ENCODE results near the gene SMIM35.
"Not testable (repeated sequence)": the region's sequence is repeated elsewhere in the genome, so short reads cannot be mapped to it uniquely, and the experiment has no call there.

Gene SMIM35

DNA sequence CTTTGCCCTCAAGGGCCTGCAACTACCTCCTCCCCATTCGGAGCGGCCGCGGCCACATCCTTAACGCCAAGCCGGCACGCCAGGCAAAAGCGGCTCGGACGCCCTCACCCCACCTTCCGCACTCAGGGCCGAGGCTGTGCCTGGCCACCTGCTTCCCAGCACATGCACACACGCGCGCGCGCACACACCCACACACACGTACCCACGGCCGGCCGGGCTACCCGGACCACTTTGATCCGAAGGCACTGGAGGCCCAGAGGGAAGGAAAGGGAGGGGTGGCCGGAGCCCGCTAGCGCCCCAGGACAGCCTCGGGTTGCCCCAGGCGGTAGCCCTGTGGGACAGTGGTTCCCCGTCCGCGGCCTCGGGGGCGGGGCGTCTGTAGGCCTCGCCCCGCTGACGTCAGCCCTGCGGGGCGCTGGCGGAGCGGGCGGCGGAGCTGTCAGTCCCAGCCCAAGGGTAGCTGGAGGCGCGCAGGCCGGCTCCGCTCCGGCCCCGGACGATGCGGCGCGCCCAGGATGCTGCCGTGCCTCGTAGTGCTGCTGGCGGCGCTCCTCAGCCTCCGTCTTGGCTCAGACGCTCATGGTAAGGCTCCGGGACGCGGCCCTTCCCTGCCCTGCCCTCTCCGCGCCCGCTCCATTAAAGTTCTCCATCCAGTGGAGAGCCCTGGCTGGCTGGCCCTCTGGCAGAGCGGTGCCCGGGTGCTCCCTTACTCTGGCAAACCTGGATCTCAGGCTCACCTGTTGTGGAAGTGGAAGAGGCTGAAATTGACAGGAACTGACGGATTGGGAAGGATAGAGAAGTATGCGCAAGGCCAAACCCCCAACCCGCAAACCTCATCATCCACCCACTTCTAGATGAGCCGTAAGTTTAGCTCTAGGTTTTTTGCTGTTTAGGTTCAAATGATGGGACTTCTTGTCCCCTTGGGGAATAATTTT is 100.5 kb downstream of the SMIM35 start, which contains the start of gene IL10RA:
TSS of gene IL10RA (plus strand) at position 442 of the 935 bp plus-strand sequence. CDS start at position 516, 74 bp downstream.
- DNase-seq (ENCODE audit: low read depth, low spot score), result peak; percentile 43

DNA sequence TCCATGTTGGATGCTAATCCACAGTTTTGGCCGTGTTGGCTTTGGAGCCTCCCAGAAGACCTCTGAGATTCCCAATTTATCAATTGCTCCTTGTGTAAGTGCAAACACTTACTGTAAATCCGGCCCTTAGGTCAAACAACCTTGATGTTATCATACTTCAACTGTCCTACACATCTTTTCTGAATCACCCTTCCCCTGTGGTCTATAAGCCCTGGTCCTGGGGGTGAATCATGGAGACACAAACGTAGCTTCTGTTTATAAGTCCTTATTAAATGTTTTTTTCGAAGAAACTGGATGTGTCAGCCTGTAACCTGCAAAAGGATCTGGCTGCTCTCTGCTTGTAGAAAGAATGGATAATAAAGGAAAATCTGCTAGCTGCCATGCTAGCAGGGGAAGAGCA is 102.3 kb downstream of the SMIM35 start:
- no peak for DNase-seq (ENCODE audit: low read depth, low spot score)

DNA sequence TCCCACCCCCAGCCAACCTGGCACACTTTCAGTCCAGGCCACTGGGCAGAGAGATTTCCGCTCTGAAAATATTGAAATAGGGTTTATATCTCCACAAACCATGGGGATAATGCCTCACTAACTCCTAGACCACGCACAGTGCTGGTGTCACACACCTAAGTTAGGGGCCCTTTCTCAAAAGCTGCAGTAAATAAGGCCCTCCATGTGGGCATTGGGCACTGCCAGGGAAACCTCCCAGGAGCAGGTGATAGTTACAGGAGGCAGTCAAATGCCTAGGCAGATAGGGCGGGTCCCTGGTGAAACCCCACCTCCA is 103.6 kb downstream of the SMIM35 start:
- no peak for DNase-seq (ENCODE audit: low read depth, low spot score)

DNA sequence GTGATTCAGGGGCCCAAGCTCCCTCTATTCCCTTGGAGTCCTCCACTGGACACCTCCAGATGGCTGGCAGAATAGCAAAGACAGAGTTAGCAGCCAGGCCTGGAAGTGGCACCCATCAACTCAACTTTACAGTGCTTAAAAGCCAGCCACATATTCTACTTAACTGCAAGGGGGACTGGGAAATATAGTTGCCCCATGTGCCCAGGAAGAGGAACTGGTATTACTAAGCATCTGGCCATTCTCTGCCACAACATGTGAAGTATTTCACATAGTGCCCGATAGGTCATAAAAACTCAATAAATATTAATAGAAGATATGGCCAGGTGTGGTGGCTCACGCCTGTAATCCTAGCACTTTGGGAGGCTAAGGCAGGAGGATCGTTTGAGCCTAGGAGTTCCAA is 106.0 kb downstream of the SMIM35 start:
- no peak for DNase-seq (ENCODE audit: low read depth, low spot score)

DNA sequence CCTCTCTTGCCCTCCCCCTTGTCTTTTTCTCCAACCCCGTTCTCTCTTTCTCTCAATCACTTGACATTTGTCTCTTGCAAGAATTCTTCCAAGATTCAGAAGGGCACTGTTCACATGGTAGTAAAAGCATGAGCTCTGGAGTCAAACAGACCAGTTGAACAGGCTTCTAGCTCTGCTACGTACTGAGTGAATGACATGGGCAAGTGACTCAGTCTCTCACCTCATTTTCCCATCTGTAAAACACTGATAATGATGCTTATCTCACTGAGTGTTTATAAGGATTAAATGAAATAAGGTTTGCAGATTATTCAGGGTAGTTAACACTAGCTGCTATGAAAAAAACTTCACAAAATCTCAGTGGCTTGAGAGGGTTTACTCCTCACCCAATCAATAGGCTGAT is 106.5 kb downstream of the SMIM35 start:
- no peak for DNase-seq (ENCODE audit: low read depth, low spot score)

DNA sequence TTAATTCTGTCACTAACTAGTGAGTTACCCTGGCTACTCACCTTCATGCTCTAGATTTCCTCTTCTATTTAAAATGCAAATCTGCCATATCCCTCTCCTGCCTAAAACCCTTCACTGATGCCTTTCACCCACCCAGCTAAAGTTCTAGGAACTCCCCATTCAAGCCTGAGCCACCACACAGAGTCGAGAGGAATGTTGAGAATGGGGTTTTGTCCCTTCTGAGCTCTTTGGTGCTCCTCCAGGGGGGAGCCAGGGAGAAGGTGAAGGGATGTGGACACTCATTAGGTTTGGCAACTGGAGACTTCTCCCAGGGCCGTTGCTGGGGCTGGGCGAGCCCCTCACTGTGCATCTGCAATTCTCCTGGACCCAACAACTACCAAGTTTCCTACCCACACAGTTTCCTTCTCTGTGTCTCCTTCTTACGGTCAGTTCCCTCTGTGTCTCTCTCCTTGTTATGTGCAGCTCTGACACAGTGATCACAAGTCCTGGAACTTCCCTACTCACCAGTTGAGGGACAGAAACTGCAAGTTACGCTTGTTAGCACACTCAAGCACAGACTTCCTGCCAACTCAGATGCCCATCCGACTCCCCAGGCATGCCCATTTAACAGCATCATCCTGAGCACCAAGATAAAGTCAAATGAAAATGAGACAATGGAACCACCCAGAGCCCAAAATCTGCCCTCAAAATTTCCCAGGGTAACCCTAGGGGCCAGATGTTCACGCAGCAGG is 107.1 kb downstream of the SMIM35 start:
- DNase-seq (ENCODE audit: low read depth, low spot score), result no peak

DNA sequence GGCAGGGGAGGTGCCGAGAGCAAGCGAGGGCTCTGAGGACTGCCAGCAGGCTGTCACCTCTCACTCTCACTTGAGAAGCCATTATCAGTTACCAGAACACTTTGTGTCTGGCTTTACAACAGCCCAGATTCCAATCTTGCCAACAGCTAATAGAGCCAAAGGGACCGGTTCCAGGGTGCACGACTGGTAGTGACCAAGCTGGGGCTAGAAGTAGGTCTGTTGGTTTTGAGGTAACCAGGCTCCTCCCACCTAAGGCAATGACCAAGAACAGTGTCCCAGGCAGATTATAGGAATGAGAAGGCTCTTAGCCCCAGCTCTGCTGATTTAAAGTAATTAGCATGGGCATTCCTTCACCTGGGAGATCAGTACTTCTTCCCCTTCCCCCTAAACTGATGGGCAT is 107.8 kb downstream of the SMIM35 start:
- no peak for DNase-seq (ENCODE audit: low read depth, low spot score)

DNA sequence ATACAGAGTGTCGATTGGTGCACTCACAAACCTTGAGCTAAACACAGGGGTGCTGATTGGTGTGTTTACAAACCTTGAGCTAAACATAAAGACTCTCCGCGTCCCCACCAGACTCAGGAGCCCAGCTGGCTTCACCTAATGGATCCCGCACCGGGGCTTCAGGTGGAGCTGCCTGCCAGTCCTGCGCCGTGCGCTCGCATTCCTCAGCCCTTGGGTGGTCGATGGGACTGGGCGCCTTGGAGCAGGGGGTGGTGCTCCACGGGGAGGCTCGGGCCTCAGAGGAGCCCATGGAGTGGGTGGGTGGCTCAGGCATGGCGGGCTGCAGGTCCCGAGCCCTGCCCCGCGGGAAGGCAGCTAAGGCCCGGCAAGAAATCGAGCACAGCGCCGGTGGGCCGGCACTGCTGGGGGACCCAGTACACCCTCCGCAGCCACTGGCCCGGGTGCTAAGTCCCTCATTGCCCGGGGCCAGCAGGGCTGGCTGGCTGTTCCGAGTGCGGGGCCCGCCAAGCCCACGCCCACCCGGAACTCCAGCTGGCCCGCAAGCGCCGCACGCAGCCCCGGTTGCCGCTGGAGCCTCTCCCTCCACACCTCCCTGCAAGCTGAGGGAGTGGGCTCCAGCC is 108.4 kb downstream of the SMIM35 start:
- not testable (repeated sequence) for DNase-seq (ENCODE audit: low read depth, low spot score)

DNA sequence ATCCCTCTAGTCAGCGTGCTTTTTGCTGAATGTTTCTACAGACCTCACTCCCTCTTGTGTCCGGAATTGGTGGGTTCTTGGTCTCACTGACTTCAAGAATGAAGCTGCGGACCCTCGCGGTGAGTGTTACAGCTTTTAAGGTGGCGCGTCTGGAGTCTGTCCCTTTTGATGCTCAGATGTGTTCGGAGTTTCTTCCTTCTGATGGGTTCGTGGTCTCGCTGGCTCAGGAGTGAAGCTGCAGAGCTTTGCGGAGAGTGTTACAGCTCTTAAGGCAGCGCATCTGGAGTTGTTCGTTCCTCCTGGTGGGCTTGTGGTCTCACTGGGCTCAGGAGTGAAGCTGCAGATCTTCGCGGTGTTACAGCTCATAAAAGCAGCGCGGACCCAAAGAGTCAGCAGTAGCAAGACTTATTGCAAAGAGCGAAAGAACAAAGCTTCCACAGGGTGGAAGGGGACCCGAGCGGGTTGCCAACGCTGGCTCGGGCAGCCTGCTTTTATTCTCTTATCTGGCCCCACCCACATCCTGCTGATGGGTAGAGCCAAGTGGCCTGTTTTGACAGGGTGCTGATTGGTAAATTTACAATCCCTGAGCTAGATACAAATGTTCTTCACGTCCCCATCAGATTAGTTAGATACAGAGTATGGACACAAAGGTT is 109.0 kb downstream of the SMIM35 start:
- DNase-seq (ENCODE audit: low read depth, low spot score), result not testable (repeated sequence)

DNA sequence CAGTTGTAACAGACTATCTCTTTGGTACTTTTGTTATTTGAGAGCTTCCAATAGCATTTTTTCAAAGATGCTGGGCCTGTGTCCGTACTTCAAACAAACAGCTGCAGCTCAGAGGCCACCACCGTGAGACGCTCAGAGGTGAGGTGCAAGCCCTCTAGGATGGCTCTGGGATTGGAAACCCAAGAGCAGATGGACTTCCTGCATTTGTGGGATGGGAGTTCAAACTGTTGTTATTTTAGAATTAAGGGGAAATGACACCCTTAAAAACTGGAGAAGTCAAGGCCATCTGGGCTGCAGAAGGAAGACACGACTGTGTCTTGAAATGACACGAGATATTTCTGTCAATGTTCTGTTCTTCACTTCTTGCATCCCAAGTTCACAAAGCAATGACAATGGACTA is 109.7 kb downstream of the SMIM35 start:
- DNase-seq (ENCODE audit: low read depth, low spot score), result no peak

DNA sequence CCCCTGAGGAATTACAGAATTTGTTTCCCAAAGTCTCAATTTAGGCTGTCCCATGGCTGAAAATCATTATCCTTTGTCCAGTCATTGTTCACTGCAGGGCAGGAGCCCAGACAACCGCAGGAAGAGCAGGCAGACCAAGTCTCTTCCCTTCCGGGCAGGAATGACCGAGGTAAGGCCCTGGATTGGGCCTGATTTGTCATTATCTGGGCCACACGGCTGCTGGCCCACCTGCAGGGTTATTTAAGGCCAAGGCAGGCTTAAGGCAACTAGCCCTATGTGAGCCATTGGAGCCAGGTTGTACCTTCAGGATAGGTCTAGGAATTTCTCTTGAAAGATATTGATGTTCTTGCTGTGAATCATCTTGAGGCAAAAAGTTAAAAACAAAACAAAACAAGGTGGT is 110.3 kb downstream of the SMIM35 start:
- DNase-seq (ENCODE audit: low read depth, low spot score), result no peak

DNA sequence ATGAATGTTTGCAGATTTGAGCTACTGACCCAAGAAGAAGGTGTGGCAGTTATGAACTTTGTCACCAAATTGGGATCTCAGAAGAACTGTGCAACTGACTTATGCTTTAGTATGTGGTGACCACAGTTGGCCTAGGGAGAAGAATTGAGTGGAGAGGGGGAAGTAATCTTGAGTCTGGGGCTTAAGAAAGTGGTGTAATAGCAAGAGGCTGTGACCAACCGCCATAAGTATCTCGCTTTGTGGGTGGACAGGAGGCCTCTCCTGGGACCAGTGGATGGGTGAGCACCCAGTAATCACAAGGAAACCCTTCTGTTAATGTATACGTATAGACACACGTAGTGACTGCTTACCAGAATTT is 113.3 kb downstream of the SMIM35 start:
- DNase-seq (ENCODE audit: low read depth, low spot score), result no peak

DNA sequence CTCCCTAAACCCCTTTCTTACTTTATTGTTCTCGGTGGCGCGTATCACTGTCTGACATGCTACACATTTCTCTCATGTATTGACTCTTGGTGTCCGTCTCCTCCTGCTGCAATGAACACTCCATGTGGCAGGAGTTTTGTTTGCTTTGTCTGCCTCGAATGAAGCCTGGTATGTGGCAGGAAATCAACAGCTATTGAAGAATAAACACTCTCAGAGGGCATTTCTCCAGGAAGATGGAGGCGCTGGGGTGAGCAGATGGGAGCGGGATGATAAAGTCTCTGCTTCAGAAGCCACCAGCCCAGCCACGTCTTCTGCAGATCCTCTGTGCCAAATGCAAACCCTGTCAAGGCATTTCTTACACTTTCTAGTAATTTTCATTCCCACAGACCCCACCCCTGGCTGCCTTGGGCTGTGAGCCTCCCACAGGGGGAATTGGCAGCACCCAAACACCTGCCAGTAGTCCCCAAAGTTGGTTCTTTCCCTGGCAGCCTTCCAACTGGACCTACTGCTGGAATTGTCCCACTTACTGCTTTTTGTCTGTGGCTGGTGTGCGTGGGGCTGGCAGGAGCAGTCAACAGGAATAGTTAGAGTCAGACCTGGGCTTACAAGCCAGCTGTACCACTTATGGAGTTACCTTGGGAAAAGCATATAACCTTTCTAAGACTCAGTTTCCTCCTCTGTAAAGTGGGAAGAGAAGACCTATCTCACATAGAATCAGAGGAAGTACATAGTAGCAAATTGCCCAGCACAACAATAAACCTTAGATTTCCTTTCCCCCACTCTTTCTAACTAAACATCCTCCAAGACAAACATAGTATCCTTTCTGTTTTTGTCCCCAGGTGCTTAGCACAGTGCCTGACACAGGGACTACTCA is 113.9 kb downstream of the SMIM35 start:
- DNase-seq (ENCODE audit: low read depth, low spot score), result no peak

DNA sequence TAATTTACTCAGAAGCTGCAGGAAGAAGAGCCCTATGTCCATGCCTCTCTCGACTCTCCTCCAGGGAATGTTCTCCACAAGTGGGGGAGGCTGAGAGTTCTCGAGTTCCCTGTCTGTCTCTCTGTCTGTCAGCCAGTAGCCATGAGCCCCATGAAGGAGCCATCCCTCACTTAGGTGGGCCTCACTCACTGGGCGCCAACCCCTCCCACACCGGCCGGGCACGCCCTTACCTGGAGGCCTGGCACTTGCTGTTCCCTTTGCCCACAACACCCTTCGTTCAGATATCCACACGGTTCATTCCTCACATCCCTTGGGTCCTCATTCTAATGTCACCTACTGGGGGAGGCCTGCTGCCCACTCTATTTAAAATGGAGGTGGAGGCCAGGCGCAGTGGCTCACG is 114.7 kb downstream of the SMIM35 start:
- no peak for DNase-seq (ENCODE audit: low read depth, low spot score)

DNA sequence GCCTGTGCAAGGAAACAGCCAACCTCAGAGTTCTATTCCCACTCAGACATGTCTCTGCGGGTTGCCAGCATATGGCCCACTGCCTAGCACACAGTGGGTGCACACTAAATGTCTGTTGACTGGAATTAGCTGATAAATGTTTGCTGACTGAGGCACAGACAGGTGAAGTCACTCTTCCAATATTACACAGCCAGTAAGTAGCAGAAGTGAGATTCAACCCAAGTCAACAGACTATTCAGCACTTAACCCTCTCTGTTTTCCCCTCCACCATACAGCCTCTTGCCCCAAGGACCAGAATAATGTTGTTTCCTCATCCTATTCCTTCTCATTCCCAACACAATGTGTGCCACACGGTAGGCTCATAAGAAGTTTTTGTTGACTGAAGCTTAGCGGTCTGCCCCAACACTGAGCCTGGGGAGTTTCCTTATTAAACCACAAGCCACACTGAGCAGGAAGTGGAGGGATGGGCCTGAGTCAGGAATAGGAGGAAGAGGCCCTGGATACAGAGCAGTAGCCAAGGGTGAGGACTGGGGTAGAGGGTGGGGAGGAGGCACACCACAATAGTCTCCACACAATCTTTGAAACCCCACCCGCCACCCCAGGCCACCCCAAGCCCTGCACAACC is 116.3 kb downstream of the SMIM35 start:
- no peak for DNase-seq (ENCODE audit: low read depth, low spot score)

DNA sequence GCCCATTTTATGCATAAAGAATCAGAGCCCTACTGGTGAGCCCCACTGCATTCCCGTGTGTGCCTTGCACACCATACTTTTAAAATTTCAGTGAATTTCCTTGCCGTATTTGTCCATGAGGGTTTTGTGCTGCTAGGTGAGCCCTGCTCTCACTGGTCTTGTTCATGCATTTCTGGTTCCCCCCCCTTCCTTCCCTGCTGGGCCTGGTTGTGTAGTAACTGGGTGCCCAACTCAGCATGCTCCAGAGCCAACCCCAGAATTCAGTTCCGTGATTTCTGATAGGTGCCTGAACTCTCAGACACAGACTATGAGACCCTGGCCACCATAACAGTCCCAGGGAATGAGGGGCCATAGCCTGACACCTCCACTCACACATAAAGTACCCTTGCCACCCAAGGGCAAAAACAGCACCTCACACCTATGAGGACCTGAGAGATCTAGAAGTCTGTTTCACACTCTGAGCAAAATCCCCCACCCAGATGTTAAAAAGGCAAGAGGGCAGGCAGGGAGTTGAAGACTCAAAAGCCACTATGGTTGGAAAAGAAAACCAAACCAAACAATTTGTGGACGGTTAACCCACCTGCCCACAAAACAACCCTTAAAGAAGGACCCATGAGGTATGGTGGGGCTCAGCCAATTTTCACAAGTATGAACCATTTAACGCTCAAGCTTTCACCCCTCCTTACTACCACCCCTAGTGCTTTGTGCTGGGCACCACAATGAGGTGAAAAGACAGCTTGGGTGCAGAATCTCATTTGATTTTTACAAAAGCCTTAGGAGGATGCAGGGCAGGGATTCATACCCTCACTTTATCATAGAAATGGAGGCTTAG is 117.4 kb downstream of the SMIM35 start:
- no peak for DNase-seq (ENCODE audit: low read depth, low spot score)

DNA sequence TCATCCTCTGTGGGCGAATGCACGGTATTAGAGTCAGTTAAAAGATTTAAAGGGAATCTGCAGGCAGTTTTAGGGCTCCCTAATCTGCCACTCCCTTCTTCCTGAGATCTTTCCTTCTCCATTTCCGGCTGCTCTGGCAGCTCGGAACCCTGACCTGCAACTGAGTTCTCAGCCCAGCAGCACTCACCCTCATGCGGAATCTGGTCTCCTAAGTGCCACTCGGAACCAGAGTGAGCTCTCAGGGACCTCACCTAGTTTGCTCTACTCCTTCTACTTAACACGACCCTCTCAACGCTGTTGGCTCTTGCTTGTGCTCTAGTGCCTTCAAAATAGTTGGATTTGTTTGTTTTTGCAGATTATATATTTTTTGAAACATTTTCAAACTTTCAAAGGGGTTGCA is 119.9 kb downstream of the SMIM35 start:
- no peak for DNase-seq (ENCODE audit: low read depth, low spot score)

DNA sequence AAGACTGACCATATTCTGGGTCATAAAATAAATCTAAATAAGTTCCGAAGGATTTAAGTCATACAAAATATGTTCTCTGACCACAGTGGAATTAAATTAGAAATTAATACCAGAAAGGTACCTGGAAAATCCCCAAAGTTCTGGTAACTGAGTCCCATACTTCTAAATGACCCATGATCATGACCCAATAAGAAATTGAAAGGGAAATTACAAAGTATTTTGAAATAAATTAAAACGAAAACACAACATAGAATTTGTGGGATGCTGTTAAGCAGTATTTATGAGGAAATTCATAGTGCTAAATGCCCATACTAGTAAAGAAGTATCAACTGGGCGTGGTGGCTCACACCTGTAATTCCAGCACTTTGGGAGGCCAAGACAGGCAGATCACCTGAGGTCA is 123.9 kb downstream of the SMIM35 start:
- no peak for DNase-seq (ENCODE audit: low read depth, low spot score)

DNA sequence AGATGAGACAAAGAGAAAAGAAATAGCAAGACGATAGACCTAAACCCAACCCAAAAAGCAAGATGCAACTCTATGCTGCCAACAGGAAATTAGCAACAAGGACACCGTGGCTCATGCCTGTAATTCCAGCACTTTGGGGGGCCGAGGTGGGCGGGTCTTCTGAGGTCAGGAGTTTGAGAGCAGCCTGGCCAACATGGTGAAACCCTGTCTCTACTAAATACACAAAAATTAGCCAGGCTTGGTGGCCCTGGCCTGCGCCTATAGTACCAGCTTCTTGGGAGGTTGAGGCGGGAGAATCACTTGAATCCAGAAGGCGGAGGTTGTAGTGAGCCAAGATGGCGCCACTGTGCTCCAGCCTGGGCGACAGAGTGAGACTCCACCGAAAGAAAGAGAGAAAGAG is 124.9 kb downstream of the SMIM35 start:
- no peak for DNase-seq (ENCODE audit: low read depth, low spot score)

DNA sequence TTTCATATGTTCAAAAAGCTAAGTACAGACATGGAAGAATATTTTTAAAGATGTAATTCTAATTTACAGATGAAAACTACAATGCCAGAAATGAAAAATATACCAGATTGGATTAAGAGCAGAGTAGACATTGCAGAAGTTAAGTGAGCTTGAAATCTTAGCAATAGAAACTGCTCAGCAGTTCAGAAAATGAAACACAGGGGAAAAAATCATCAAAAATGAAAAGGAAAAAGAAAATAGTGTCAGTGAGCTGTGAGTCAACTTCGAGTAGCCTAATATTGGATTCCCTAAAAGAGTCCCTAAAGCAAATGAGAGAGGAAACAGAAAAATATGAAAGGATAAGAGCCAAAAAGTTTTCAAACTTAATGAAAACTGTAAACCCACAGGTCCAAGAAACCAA is 126.4 kb downstream of the SMIM35 start:
- DNase-seq (ENCODE audit: low read depth, low spot score), result no peak

Measured in activated naive CD8-positive, alpha-beta T cell treated with anti-CD3 and anti-CD28 coated beads, Interleukin-2, amount 50 U/mL, for 16 hours (primary cell).